ENCODE measurements around the gene CTNNBL1. TPM values are rescaled to one million over a fixed set of nuclear protein-coding genes. Genes with fewer than 3 reads are reported as not detected.
A peak's percentile ranks its signal among the peaks of the same experiment; 100 is the strongest.

CTNNBL1 gene
- total RNA-seq, 1 donor from 2014 or later = 63.4 TPM

DNA sequence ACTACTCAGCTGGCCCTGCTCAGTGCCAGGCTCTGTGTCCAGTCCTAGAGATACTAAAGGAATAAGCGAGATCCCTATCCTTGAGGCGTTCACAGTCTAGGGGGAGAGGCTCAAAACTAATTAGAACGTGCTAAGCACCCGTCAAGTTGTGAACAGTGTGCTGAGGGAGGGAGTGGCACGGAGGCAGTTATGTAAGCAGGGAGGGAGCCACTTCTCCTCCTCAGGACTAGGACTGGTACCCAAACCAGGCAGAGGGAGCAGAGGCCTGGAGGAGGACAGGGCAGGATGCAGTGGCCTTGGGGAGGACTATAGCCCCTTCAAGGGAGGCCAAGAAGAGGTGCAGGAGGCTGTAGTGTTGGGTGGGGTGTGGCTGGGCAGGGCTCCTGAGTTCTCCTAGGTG is 169.5 kb downstream of the CTNNBL1 start:
- DNase-seq (no peak), ATAC-seq (no peak)
- intact Hi-C loops (cut with micrococcal nuclease) = no loop called here

DNA sequence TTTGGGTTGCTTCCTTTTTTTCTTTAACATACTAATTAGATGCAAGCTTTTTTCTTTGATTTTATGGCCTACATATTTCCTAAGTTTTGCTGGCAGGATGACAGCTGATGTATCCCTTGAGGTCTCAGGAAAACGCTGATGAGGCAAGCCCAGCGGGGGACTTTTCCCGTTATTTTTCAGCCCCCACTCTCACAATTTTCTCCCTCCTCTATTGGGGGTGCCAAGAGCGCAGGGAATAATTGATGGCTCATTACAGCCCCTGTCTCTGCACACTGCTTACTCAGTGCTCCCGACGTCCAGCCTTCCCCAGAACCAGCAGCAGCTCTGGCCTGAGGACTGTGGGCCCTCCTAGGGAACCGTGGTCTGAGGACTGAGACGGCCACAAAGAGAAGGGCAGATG is 170.5 kb downstream of the CTNNBL1 start:
- intact Hi-C loops (cut with micrococcal nuclease) = no loop called here
- ATAC-seq = no peak
- no peak for DNase-seq

DNA sequence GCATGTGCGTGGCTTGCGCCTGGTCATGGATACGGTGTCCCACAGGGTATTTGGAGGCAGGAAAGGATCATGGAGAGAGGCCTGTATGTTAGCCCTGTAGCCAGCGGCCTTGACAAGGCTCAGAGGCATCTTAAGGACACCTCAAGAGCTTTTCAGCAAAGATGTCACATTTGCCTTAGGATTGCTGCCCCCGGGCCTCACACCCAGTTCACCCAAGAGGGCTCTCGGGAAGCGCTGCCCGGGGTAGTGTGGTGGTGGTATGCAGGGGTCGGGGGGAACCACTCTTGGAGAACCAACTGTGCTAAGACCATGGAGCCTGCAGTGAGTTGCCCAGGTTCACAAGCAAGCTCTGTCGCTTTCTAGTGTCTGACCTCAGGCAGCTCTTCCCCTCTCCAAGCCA is 172.2 kb downstream of the CTNNBL1 start:
- intact Hi-C loops (cut with micrococcal nuclease) = no loop called here
- DNase-seq (no peak), ATAC-seq (no peak)

GRCh38 chr20:37867289-37868195 is 173.7 kb downstream of the CTNNBL1 start:
- ATAC-seq (no peak), DNase-seq (no peak)
- intact Hi-C loops (cut with micrococcal nuclease) = no loop called here

GRCh38 chr20:37868851-37869333 is 175.1 kb downstream of the CTNNBL1 start:
- ATAC-seq = no peak
- intact Hi-C loops (cut with micrococcal nuclease) = no loop called here
- DNase-seq = no peak

DNA sequence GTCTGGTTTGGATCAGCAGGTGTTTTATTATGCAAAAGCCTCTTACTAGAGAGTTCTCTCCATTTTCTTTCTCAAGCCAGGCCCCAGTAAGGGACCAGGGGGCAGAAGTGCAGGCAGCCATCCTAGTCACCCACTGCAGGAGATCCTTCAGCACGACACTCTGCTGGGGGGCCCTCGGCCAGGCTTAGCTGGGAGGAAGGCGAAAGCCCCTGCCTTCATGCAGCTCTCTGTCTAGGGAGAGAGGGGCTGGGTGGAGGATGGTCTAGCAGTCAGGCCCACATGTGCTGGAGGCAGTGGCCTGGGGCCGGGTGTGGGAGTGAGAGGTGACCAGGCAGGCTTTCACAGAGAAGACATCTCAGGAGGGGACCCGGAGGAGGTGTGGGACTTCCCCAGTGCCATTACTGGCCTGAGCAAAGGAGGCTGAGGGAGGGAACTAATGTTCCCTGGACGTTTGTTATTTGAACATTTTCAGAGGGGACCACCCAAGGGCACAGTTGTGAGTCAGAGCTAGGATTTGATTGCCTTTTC is 175.6 kb downstream of the CTNNBL1 start:
- intact Hi-C loops (cut with micrococcal nuclease) = no loop called here
- DNase-seq (no peak), ATAC-seq (no peak)

GRCh38 chr20:37870294-37870693 is 176.5 kb downstream of the CTNNBL1 start:
- no peak for ATAC-seq
- intact Hi-C loops (cut with micrococcal nuclease) = no loop called here
- DNase-seq = no peak

GRCh38 chr20:37871751-37872150 is 177.9 kb downstream of the CTNNBL1 start:
- DNase-seq (no peak), ATAC-seq (no peak)
- intact Hi-C loops (cut with micrococcal nuclease) = no loop called here

- no peak for DNase-seq
- no peak for ATAC-seq
- intact Hi-C loops (cut with micrococcal nuclease) = no loop called here
Observed at GRCh38 chr20:37872161-37872560, 178.3 kb downstream of the CTNNBL1 start.

DNA sequence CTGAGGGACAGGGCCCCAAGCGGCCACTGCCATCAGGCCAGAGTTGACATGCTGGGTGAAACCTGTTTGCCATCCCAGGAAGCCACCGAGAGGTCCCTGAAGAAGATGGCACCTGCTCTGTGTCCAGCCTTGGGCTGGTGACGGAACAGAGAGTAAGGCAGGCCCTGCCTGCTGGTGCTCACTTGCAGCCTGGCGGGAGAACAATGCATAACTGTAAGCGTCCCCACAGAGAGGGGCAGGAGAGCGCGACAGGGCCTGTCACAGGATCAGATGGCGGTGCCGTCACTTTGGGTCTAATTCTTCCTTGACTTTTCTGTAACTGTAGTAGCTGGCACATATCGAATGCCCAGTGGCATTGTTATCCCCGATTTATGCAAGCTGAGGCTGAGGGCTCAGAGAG is 180.1 kb downstream of the CTNNBL1 start:
- DNase-seq = no peak
- intact Hi-C loops (cut with micrococcal nuclease) = no loop called here
- ATAC-seq = no peak

DNA sequence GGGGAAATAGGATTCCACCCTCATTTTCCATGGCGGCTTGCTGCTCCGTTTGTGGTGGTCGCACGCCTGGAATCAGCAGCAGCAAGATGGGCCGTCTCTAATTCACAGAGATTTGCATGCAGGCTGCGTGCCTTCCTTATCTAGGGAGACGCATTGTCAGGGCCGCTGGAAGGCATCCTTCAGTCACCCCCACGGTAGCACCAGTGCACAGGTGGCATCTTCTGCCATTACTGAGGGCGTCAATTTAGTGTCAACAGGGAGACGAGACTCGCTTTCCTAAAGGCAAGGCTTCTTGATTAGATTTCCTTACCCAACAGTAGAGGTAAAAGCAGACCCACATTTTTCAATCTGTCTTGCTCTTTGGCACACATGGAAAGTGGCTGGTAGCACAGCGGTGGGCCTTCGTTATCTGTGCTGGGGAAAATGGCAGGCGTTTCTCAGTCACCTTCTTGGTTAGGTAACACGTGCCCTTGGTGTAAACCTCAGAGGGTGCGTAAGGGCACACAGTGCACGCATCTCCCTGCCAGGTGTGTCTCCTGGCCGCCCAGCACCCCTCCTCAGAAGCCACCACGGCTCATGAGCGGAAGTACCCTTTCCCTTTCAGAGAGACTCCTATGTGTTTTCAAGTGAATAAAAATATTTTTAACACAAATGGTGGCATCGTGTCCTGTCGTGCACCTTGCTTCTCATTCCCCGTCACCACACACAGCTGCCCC is 181.8 kb downstream of the CTNNBL1 start:
- no peak for DNase-seq
- intact Hi-C loops (cut with micrococcal nuclease) = no loop called here
- no peak for ATAC-seq

GRCh38 chr20:37876863-37877262 is 183.0 kb downstream of the CTNNBL1 start:
- DNase-seq (no peak), ATAC-seq (no peak)
- intact Hi-C loops (cut with micrococcal nuclease) = no loop called here

DNA sequence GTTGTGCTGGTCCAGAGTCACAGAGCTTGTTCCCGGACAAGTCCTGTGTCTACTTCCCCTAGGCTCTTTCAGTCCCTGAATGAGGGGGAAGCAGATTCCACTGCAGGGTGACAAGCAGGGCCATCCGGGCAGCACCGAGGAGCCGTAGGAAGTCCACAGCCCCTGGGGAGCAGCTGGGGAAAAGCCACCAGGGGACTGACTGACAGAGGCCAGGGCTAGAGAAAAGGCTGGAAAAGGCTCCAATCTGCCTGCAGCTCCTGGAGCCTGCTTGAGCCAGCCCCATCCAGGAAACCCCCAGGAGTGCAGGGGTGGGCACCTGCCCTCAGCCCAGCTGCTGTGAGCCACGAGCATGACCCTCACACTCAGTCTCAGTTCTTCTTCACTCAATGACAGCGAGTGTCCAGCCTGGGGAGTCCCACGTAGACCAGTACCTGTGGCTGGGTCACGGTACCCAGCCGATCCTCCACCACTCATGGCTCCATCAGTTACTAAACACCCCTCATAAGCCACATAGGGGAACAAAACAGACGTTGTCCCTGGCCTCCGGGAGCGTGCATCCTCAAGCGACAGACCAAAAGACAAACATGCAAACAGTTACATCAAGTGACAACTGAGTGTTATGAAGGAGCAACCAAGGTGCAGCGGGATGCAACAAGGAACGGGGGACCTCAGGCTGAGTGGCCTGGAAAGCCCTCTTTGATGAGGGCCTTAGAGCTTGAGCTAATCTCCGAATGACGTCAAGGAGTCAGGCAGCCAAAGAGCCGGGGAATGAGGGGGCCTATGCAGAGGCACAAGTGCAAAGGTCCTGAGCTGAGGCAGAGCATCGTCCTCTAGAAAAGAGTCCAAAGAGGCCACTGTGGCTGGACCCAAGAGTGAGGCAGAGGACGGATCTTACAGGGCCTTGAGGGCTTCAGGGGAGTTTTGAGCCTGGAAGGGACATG is 184.3 kb downstream of the CTNNBL1 start:
- no peak for ATAC-seq
- DNase-seq = no peak

GRCh38 chr20:37878835-37879599 is 185.2 kb downstream of the CTNNBL1 start:
- no peak for DNase-seq
- intact Hi-C loops (cut with micrococcal nuclease) = no loop called here
- no peak for ATAC-seq

More for the DNA sequence above, 184.3 kb downstream of the CTNNBL1 start:
- intact Hi-C loops (cut with micrococcal nuclease) = no loop called here

DNA sequence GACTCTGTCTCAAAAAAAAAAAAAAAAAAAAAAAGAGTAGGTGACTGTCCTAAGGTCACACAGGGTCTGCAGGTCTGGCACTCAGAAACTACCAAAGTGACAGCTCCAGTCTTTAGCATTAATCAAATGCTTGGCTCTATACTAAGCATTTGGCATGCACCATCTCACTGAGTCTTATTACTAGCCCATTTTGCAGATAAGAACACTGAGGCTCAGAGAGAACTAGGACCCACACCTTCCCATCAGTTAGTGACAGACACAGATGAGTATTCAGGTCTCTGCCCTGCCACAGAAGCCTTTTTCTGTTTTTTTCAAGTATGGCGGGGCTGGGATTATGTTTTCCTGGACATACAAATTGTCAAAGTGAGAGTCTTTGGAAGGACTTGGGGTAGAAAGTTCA is 186.0 kb downstream of the CTNNBL1 start:
- no peak for ATAC-seq
- DNase-seq = no peak
- intact Hi-C loops (cut with micrococcal nuclease) = no loop called here

- DNase-seq (peak; percentile 93), ATAC-seq (peak; percentile 94)
- intact Hi-C loops (cut with micrococcal nuclease) = no loop called here
Observed at GRCh38 chr20:37880726-37881591, 187.1 kb downstream of the CTNNBL1 start.

DNA sequence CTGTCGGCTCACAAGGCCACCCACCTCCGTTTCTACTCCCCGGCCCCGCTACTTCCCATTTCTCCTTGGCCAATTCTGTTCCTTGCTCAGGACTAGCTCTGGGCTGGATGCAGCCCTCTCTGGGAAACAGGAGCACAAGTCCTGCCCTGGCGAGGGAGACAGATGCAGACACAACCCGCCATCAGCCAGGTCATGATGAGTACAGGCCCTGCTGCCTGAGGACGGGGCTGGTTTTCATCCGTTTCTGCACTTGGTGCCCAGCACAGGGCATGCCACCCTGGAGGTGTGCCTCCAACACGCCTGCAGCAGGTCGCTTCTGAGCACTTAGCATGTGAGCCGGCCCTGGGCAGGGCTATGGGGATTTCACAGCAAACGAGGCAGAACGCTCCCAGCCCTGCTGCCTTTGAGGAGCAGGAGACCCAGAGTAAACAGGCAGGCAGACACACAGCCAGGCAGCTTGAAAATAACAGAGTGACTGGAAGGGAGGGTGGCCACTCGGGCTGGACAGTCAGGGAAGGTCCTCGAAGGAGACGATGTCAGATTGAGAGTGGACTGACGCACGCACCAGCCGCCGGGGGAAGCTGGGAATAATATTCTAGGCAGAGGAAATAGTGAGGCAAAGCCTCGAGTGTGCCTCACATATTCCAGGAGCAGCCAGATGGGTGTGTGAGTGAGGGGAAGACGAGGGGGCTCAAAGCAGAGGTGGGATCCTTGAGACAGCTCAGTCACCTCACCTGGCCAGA is 187.9 kb downstream of the CTNNBL1 start:
- ATAC-seq (no peak), DNase-seq (no peak)
- intact Hi-C loops (cut with micrococcal nuclease) = no loop called here

Measured in left ventricle myocardium superior (tissue), 1 donor.